ENCODE measurements around the gene CMSS1.
"Not testable (repeated sequence)": the region's sequence is repeated elsewhere in the genome, so short reads cannot be mapped to it uniquely, and the experiment has no call there.

CMSS1 gene

GRCh38 chr3:100096286-100096685, 278.6 kb downstream of the CMSS1 start:
- not testable (repeated sequence) for DNase-seq

GRCh38 chr3:100096866-100097265, 279.2 kb downstream of the CMSS1 start:
- DNase-seq: no peak

GRCh38 chr3:100097919-100098783, 280.5 kb downstream of the CMSS1 start:
- DNase-seq: no peak

GRCh38 chr3:100098784-100099070, 281.1 kb downstream of the CMSS1 start:
- no peak for DNase-seq

GRCh38 chr3:100099621-100100020, 282.0 kb downstream of the CMSS1 start:
- DNase-seq: no peak

GRCh38 chr3:100100425-100100824, 282.8 kb downstream of the CMSS1 start:
- no peak for DNase-seq

- no peak for DNase-seq
Observed at GRCh38 chr3:100102757-100103156, 285.1 kb downstream of the CMSS1 start.

GRCh38 chr3:100103558-100104441, 286.1 kb downstream of the CMSS1 start:
- no peak for DNase-seq

GRCh38 chr3:100104442-100104798, 286.8 kb downstream of the CMSS1 start:
- no peak for DNase-seq

- DNase-seq: no peak
Observed at GRCh38 chr3:100104817-100105413, 287.3 kb downstream of the CMSS1 start.

GRCh38 chr3:100105501-100105900, 287.8 kb downstream of the CMSS1 start:
- no peak for DNase-seq

GRCh38 chr3:100106094-100106493, 288.4 kb downstream of the CMSS1 start:
- no peak for DNase-seq

- no peak for DNase-seq
Observed at GRCh38 chr3:100106531-100107141, 289.0 kb downstream of the CMSS1 start.

GRCh38 chr3:100107221-100107814, 289.7 kb downstream of the CMSS1 start:
- no peak for DNase-seq

- no peak for DNase-seq
Observed at GRCh38 chr3:100108464-100109079, 290.9 kb downstream of the CMSS1 start.

GRCh38 chr3:100110162-100110561, 292.5 kb downstream of the CMSS1 start:
- DNase-seq: no peak

GRCh38 chr3:100111728-100112127, 294.1 kb downstream of the CMSS1 start:
- no peak for DNase-seq

GRCh38 chr3:100113723-100114412, 296.2 kb downstream of the CMSS1 start:
- DNase-seq: no peak

GRCh38 chr3:100114413-100115030, 296.9 kb downstream of the CMSS1 start, which contains the start of gene FILIP1L:
Gene FILIP1L (minus strand): TSS chr3:100114501.
- DNase-seq: no peak

GRCh38 chr3:100117093-100117492, 299.4 kb downstream of the CMSS1 start:
- DNase-seq: no peak

- DNase-seq: no peak
Observed at GRCh38 chr3:100120012-100120411, 302.4 kb downstream of the CMSS1 start.
